IMR-90 (cell line): Measurements from ENCODE around the gene FBXO22.

ENCODE experiments used
- BHLHE40 ChIP-seq: fragments of 150-350 bp; IDR thresholded peaks from 2 replicates; pipeline ENCODE4 v1.6.1; 2016; ENCODE audit warnings: mild to moderate bottlenecking, low read depth, low read length
- CEBPB ChIP-seq: IDR thresholded peaks from 2 replicates; pipeline ENCODE4 v1.6.1; 2012; ENCODE audit warnings: low read depth, low read length, improper control_type of control experiment
- CTCF ChIP-seq: conservative IDR thresholded peaks from 2 replicates; pipeline ENCODE4 v1.5.1; 2012; ENCODE audit warnings: mild to moderate bottlenecking, low read depth, low read length, improper control_type of control experiment
- FOS ChIP-seq: fragments of 150-350 bp; IDR thresholded peaks from 2 replicates; pipeline ENCODE4 v1.6.1; 2016; ENCODE audit warnings: low read depth, low read length
- MAFK ChIP-seq: IDR thresholded peaks from 2 replicates; pipeline ENCODE4 v1.6.1; 2012; ENCODE audit warnings: low read depth, low read length, improper control_type of control experiment
- MAZ ChIP-seq: IDR thresholded peaks from 2 replicates; pipeline ENCODE4 v1.6.1; 2012; ENCODE audit warnings: low read depth, mild to moderate bottlenecking, low read length, improper control_type of control experiment, moderate library complexity, borderline replicate concordance
- MXI1 ChIP-seq: IDR thresholded peaks from 2 replicates; pipeline ENCODE4 v1.6.1; 2012; ENCODE audit warnings: low read depth, mild to moderate bottlenecking, low read length, moderate library complexity, borderline replicate concordance
- POLR2A ChIP-seq: IDR thresholded peaks from 2 replicates; pipeline ENCODE4 v1.6.1; 2012; ENCODE audit warnings: mild to moderate bottlenecking, low read depth, low read length
- RAD21 ChIP-seq: IDR thresholded peaks from 2 replicates; pipeline ENCODE4 v1.6.1; 2012; ENCODE audit warnings: low read length, improper control_type of control experiment
- RCOR1 ChIP-seq: IDR thresholded peaks from 2 replicates; pipeline ENCODE4 v1.6.1; 2012; ENCODE audit warnings: mild to moderate bottlenecking, low read length, improper control_type of control experiment; ENCODE audit not compliant: insufficient replicate concordance
- RFX5 ChIP-seq: IDR thresholded peaks from 2 replicates; pipeline ENCODE4 v1.8.0; 2012; ENCODE audit warnings: low read depth, mild to moderate bottlenecking, low read length, moderate library complexity
- SMC3 ChIP-seq: fragments of 150-350 bp; IDR thresholded peaks from 2 replicates; pipeline ENCODE4 v1.6.1; 2016; ENCODE audit warnings: low read depth, mild to moderate bottlenecking, antibody characterized with exemption, low read length, moderate library complexity
- USF2 ChIP-seq: fragments of 150-350 bp; IDR thresholded peaks from 2 replicates; pipeline ENCODE4 v1.6.1; 2017; ENCODE audit warnings: mild to moderate bottlenecking, antibody characterized with exemption, low read length, low read depth

DNA sequence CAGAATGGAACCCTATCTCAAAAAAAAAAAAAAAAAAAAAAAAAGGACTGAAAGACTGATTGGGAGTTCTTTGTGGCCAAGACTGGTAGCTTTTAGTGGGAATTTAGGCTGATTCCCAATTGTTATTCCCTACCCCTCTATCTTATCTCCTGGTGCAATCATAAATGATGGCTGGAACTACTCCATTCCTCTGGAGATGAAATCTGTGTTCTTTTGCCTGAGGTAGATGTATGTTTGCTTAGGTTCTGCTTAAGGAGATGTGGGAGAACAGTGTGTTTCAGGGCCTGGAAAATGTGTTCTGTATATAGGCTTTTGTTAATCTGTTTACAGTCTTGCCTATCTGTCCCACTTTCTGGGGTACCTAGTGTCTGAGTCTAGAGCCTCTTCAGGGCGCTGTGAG, 40.9 kb upstream of the FBXO22 start:
- TF ChIP-seq POLR2A (no peak), CTCF (no peak), RFX5 (no peak), CEBPB (no peak), RAD21 (no peak), MAFK (no peak), FOS (no peak), BHLHE40 (no peak), SMC3 (no peak), MXI1 (no peak), RCOR1 (no peak), MAZ (no peak), USF2 (no peak)
